ENCODE results near the gene CELF6.

Gene CELF6

GRCh38 chr15:72345280-72345679 lies 25.3 kb upstream of the CELF6 start:
- Histone ChIP-seq H3K9me3 (ENCODE audit: control insufficient read depth in 5 of 5, low read length in 5 of 5) (no peaks in the 10 kb centered on the region), H3K36me3 (ENCODE audit: control insufficient read depth in 5 of 5, insufficient read depth in 5 of 5, low read length in 5 of 5) (peaks cover 25 to 88% (median 74%) of the 10 kb centered on the region in 5 donors), H3K4me1 (ENCODE audit: control insufficient read depth in 5 of 5, insufficient read depth in 5 of 5, low read length in 5 of 5) (no peaks in the 10 kb centered on the region)

GRCh38 chr15:72344602-72345001 lies 24.6 kb upstream of the CELF6 start:
- peaks cover 25 to 82% (median 69%) of the 10 kb centered on the region in 5 donors for H3K36me3 ChIP-seq (ENCODE audit: control insufficient read depth in 5 of 5, insufficient read depth in 5 of 5, low read length in 5 of 5)
- H3K4me3 ChIP-seq (ENCODE audit: low read depth in 1 of 5, low read length in 5 of 5) = no peak overlapping the region
- no peaks in the 10 kb centered on the region for H3K27me3 ChIP-seq (ENCODE audit: control insufficient read depth in 5 of 5, insufficient read depth in 4 of 5, low read length in 5 of 5)
- peaks cover 0 to 4% (median 2%) of the 10 kb centered on the region in 5 donors for H3K4me1 ChIP-seq (ENCODE audit: control insufficient read depth in 5 of 5, insufficient read depth in 5 of 5, low read length in 5 of 5)
- H3K27ac ChIP-seq (ENCODE audit: low read depth, low read length) = no peak overlapping the region
- no peaks in the 10 kb centered on the region for H3K9me3 ChIP-seq (ENCODE audit: control insufficient read depth in 5 of 5, low read length in 5 of 5)
- no peak overlapping the region for H3K9ac ChIP-seq (ENCODE audit: low read length in 5 of 5)

More at GRCh38 chr15:72345280-72345679, 25.3 kb upstream of the CELF6 start:
- no peak overlapping the region for H3K4me3 ChIP-seq (ENCODE audit: low read depth in 1 of 5, low read length in 5 of 5)
- H3K27ac ChIP-seq (ENCODE audit: low read depth, low read length) = no peak overlapping the region
- no peaks in the 10 kb centered on the region for H3K27me3 ChIP-seq (ENCODE audit: control insufficient read depth in 5 of 5, insufficient read depth in 4 of 5, low read length in 5 of 5)
- no peak overlapping the region for H3K9ac ChIP-seq (ENCODE audit: low read length in 5 of 5)

GRCh38 chr15:72342385-72342784 lies 22.4 kb upstream of the CELF6 start:
- Histone ChIP-seq H3K4me3 (ENCODE audit: low read depth in 1 of 5, low read length in 5 of 5) (no peak overlapping the region), H3K36me3 (ENCODE audit: control insufficient read depth in 5 of 5, insufficient read depth in 5 of 5, low read length in 5 of 5) (peaks cover 21 to 68% (median 48%) of the 10 kb centered on the region in 5 donors), H3K27ac (ENCODE audit: low read depth, low read length) (no peak overlapping the region)

GRCh38 chr15:72341361-72341760 lies 21.4 kb upstream of the CELF6 start:
- Histone ChIP-seq H3K9me3 (ENCODE audit: control insufficient read depth in 5 of 5, low read length in 5 of 5) (no peaks in the 10 kb centered on the region), H3K9ac (ENCODE audit: low read length in 5 of 5) (no peak overlapping the region), H3K36me3 (ENCODE audit: control insufficient read depth in 5 of 5, insufficient read depth in 5 of 5, low read length in 5 of 5) (peaks cover 21 to 61% (median 40%) of the 10 kb centered on the region in 5 donors)

More at GRCh38 chr15:72342385-72342784, 22.4 kb upstream of the CELF6 start:
- Histone ChIP-seq H3K4me1 (ENCODE audit: control insufficient read depth in 5 of 5, insufficient read depth in 5 of 5, low read length in 5 of 5) (peaks cover 0 to 12% (median 10%) of the 10 kb centered on the region in 5 donors), H3K9me3 (ENCODE audit: control insufficient read depth in 5 of 5, low read length in 5 of 5) (no peaks in the 10 kb centered on the region), H3K27me3 (ENCODE audit: control insufficient read depth in 5 of 5, insufficient read depth in 4 of 5, low read length in 5 of 5) (no peaks in the 10 kb centered on the region), H3K9ac (ENCODE audit: low read length in 5 of 5) (no peak overlapping the region)

GRCh38 chr15:72340366-72340765 lies 20.4 kb upstream of the CELF6 start:
- Histone ChIP-seq H3K27ac (ENCODE audit: low read depth, low read length) (no peak overlapping the region), H3K9me3 (ENCODE audit: control insufficient read depth in 5 of 5, low read length in 5 of 5) (no peaks in the 10 kb centered on the region), H3K36me3 (ENCODE audit: control insufficient read depth in 5 of 5, insufficient read depth in 5 of 5, low read length in 5 of 5) (peaks cover 16 to 51% (median 30%) of the 10 kb centered on the region in 5 donors), H3K9ac (ENCODE audit: low read length in 5 of 5) (no peak overlapping the region), H3K27me3 (ENCODE audit: control insufficient read depth in 5 of 5, insufficient read depth in 4 of 5, low read length in 5 of 5) (no peaks in the 10 kb centered on the region), H3K4me1 (ENCODE audit: control insufficient read depth in 5 of 5, insufficient read depth in 5 of 5, low read length in 5 of 5) (peaks cover 0 to 12% (median 10%) of the 10 kb centered on the region in 5 donors), H3K4me3 (ENCODE audit: low read depth in 1 of 5, low read length in 5 of 5) (no peak overlapping the region)

More at GRCh38 chr15:72341361-72341760, 21.4 kb upstream of the CELF6 start:
- Histone ChIP-seq H3K4me3 (ENCODE audit: low read depth in 1 of 5, low read length in 5 of 5) (no peak overlapping the region), H3K27ac (ENCODE audit: low read depth, low read length) (no peak overlapping the region), H3K27me3 (ENCODE audit: control insufficient read depth in 5 of 5, insufficient read depth in 4 of 5, low read length in 5 of 5) (no peaks in the 10 kb centered on the region), H3K4me1 (ENCODE audit: control insufficient read depth in 5 of 5, insufficient read depth in 5 of 5, low read length in 5 of 5) (peaks cover 0 to 12% (median 10%) of the 10 kb centered on the region in 5 donors)

- no peak overlapping the region for H3K27ac ChIP-seq (ENCODE audit: low read depth, low read length)
Observed at GRCh38 chr15:72339777-72340177, 19.8 kb upstream of the CELF6 start.

GRCh38 chr15:72338617-72339321 lies 18.8 kb upstream of the CELF6 start:
- Histone ChIP-seq H3K36me3 (ENCODE audit: control insufficient read depth in 5 of 5, insufficient read depth in 5 of 5, low read length in 5 of 5) (peaks cover 10 to 36% (median 15%) of the 10 kb centered on the region in 5 donors), H3K4me1 (ENCODE audit: control insufficient read depth in 5 of 5, insufficient read depth in 5 of 5, low read length in 5 of 5) (peaks cover 0 to 12% (median 10%) of the 10 kb centered on the region in 5 donors), H3K9me3 (ENCODE audit: control insufficient read depth in 5 of 5, low read length in 5 of 5) (no peaks in the 10 kb centered on the region), H3K27ac (ENCODE audit: low read depth, low read length) (peak overlapping the region; percentile 42), H3K27me3 (ENCODE audit: control insufficient read depth in 5 of 5, insufficient read depth in 4 of 5, low read length in 5 of 5) (no peaks in the 10 kb centered on the region), H3K4me3 (ENCODE audit: low read depth in 1 of 5, low read length in 5 of 5) (no peak overlapping the region), H3K9ac (ENCODE audit: low read length in 5 of 5) (no peak overlapping the region)

More at GRCh38 chr15:72339777-72340177, 19.8 kb upstream of the CELF6 start:
- Histone ChIP-seq H3K9me3 (ENCODE audit: control insufficient read depth in 5 of 5, low read length in 5 of 5) (no peaks in the 10 kb centered on the region), H3K36me3 (ENCODE audit: control insufficient read depth in 5 of 5, insufficient read depth in 5 of 5, low read length in 5 of 5) (peaks cover 15 to 46% (median 25%) of the 10 kb centered on the region in 5 donors), H3K9ac (ENCODE audit: low read length in 5 of 5) (no peak overlapping the region), H3K4me1 (ENCODE audit: control insufficient read depth in 5 of 5, insufficient read depth in 5 of 5, low read length in 5 of 5) (peaks cover 0 to 12% (median 10%) of the 10 kb centered on the region in 5 donors), H3K27me3 (ENCODE audit: control insufficient read depth in 5 of 5, insufficient read depth in 4 of 5, low read length in 5 of 5) (no peaks in the 10 kb centered on the region), H3K4me3 (ENCODE audit: low read depth in 1 of 5, low read length in 5 of 5) (no peak overlapping the region)

- Histone ChIP-seq H3K4me3 (ENCODE audit: low read depth in 1 of 5, low read length in 5 of 5) (no peak overlapping the region), H3K9ac (ENCODE audit: low read length in 5 of 5) (no peak overlapping the region), H3K27ac (ENCODE audit: low read depth, low read length) (peak overlapping the region; percentile 42), H3K4me1 (ENCODE audit: control insufficient read depth in 5 of 5, insufficient read depth in 5 of 5, low read length in 5 of 5) (peaks cover 0 to 12% (median 10%) of the 10 kb centered on the region in 5 donors), H3K27me3 (ENCODE audit: control insufficient read depth in 5 of 5, insufficient read depth in 4 of 5, low read length in 5 of 5) (no peaks in the 10 kb centered on the region), H3K36me3 (ENCODE audit: control insufficient read depth in 5 of 5, insufficient read depth in 5 of 5, low read length in 5 of 5) (peaks cover 7 to 29% (median 10%) of the 10 kb centered on the region in 5 donors), H3K9me3 (ENCODE audit: control insufficient read depth in 5 of 5, low read length in 5 of 5) (no peaks in the 10 kb centered on the region)
Observed at GRCh38 chr15:72338148-72338547, 18.2 kb upstream of the CELF6 start.

- peaks cover 0 to 10% (median 9%) of the 10 kb centered on the region in 5 donors for H3K4me1 ChIP-seq (ENCODE audit: control insufficient read depth in 5 of 5, insufficient read depth in 5 of 5, low read length in 5 of 5)
- no peaks in the 10 kb centered on the region for H3K27me3 ChIP-seq (ENCODE audit: control insufficient read depth in 5 of 5, insufficient read depth in 4 of 5, low read length in 5 of 5)
- no peak overlapping the region for H3K27ac ChIP-seq (ENCODE audit: low read depth, low read length)
- peaks cover 3 to 12% (median 8%) of the 10 kb centered on the region in 5 donors for H3K36me3 ChIP-seq (ENCODE audit: control insufficient read depth in 5 of 5, insufficient read depth in 5 of 5, low read length in 5 of 5)
- no peak overlapping the region for H3K9ac ChIP-seq (ENCODE audit: low read length in 5 of 5)
- H3K9me3 ChIP-seq (ENCODE audit: control insufficient read depth in 5 of 5, low read length in 5 of 5) = no peaks in the 10 kb centered on the region
- no peak overlapping the region for H3K4me3 ChIP-seq (ENCODE audit: low read depth in 1 of 5, low read length in 5 of 5)
Observed at GRCh38 chr15:72334842-72335241, 14.9 kb upstream of the CELF6 start.

GRCh38 chr15:72331021-72331420 lies 11.1 kb upstream of the CELF6 start:
- Histone ChIP-seq H3K9me3 (ENCODE audit: control insufficient read depth in 5 of 5, low read length in 5 of 5) (no peaks in the 10 kb centered on the region), H3K27me3 (ENCODE audit: control insufficient read depth in 5 of 5, insufficient read depth in 4 of 5, low read length in 5 of 5) (no peaks in the 10 kb centered on the region), H3K27ac (ENCODE audit: low read depth, low read length) (no peak overlapping the region), H3K4me3 (ENCODE audit: low read depth in 1 of 5, low read length in 5 of 5) (no peak overlapping the region), H3K9ac (ENCODE audit: low read length in 5 of 5) (no peak overlapping the region), H3K4me1 (ENCODE audit: control insufficient read depth in 5 of 5, insufficient read depth in 5 of 5, low read length in 5 of 5) (no peaks in the 10 kb centered on the region), H3K36me3 (ENCODE audit: control insufficient read depth in 5 of 5, insufficient read depth in 5 of 5, low read length in 5 of 5) (peaks cover 8 to 22% (median 16%) of the 10 kb centered on the region in 5 donors)

All from subcutaneous abdominal adipose tissue (tissue), 5 donors.